Upper lobe of left lung (tissue), 4 donors: ENCODE measurements around the gene SEC61A1.

Experiments
- EP300 ChIP-seq, 4 donors: sonication (generic); formaldehyde crosslinking; IDR thresholded peaks; one replicate each; pipeline ENCODE4 v1.5.1; 2017; ENCODE audit warnings: antibody characterized with exemption in 4 of 4, control low read depth in 2 of 4
- POLR2A ChIP-seq, 4 donors: fragments of 450-650 bp; IDR thresholded peaks; one replicate each; pipeline ENCODE4 v1.5.1; 2016 to 2017; ENCODE audit warnings: antibody characterized with exemption in 4 of 4, mild to moderate bottlenecking in 2 of 4
- POLR2AphosphoS5 ChIP-seq, 2 donors: sonication (generic); formaldehyde crosslinking; IDR thresholded peaks; one replicate each; pipeline ENCODE4 v1.5.1; 2017; ENCODE audit warnings: antibody characterized with exemption in 2 of 2
- TF ChIP-seq, protein P1 (sequence below), 6 experiments: fragments of 450-650 bp in 4 of 6; fragments of 200-600 bp in 2 of 6; sonication (generic) in 2 of 6; IDR thresholded peaks; one replicate each; pipeline ENCODE4 v1.5.1; 2016 to 2019; ENCODE audit warnings: antibody characterized with exemption in 6 of 6

DNA sequence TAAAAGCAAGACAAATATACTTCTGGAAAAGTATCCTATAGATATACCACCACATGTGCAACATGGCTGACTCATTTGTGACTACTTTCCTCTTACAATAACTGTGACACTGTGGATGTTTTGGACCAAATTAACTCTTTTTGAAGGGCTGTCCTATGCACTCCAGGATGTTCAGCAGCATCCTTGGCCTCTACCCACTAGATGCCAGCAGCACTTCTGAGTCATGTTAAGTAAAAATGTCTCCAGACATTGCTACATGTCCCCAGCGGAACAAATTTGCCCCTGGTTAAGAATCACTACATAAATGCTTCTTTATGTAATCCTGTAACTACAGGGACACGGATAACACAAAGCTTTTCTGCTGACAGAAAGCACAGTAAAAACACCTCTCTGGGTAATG lies 39.3 kb downstream of the SEC61A1 start:
- TF ChIP-seq, protein P1, sequence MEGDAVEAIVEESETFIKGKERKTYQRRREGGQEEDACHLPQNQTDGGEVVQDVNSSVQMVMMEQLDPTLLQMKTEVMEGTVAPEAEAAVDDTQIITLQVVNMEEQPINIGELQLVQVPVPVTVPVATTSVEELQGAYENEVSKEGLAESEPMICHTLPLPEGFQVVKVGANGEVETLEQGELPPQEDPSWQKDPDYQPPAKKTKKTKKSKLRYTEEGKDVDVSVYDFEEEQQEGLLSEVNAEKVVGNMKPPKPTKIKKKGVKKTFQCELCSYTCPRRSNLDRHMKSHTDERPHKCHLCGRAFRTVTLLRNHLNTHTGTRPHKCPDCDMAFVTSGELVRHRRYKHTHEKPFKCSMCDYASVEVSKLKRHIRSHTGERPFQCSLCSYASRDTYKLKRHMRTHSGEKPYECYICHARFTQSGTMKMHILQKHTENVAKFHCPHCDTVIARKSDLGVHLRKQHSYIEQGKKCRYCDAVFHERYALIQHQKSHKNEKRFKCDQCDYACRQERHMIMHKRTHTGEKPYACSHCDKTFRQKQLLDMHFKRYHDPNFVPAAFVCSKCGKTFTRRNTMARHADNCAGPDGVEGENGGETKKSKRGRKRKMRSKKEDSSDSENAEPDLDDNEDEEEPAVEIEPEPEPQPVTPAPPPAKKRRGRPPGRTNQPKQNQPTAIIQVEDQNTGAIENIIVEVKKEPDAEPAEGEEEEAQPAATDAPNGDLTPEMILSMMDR (IDR thresholded peaks at IDR 0.05), result no peak
- TF ChIP-seq POLR2A (IDR thresholded peaks at IDR 0.05) (no peak), EP300 (IDR thresholded peaks at IDR 0.05) (no peak), POLR2AphosphoS5 (IDR thresholded peaks at IDR 0.05) (no peak)
